Ishikawa (cell line): ENCODE data around the gene ARHGAP31.

ENCODE experiments used
- RAD21 ChIP-seq: IDR thresholded peaks from 2 replicates; pipeline ENCODE4 v1.6.1; 2012; ENCODE audit warnings: low read depth
- TEAD4 ChIP-seq: IDR thresholded peaks from 2 replicates; pipeline ENCODE4 v1.6.1; 2012
- TF ChIP-seq, protein P1 (sequence below): IDR thresholded peaks from 2 replicates; pipeline ENCODE4 v1.6.1; 2012

DNA sequence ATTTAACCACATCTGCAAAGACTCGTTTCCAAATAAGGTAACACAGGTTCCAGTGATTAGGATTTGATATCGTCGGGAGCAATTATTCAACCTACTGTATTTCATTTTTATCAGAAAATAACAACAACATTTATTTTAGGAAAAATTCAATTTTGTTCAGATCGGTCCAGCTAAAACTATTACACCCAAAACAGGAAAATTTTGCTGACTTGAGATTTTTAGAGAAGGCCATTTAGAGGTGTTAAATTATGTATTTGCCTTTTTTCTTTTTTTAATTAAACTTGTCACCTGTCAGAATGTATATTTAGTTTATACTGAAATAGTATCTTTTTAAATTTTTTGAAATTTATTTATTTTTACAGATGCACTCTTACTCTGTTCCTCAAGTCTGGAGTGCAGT is 81.3 kb downstream of the ARHGAP31 start:
- TF ChIP-seq RAD21: no peak
- TF ChIP-seq, protein P1, sequence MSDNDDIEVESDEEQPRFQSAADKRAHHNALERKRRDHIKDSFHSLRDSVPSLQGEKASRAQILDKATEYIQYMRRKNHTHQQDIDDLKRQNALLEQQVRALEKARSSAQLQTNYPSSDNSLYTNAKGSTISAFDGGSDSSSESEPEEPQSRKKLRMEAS: no peak
- TF ChIP-seq TEAD4: no peak
